DND-41 (cell line): ENCODE data around the gene MSI2.

ENCODE experiments used
- ATAC-seq: fragments of 200-7000 bp; cut with Tn5 transposase; 3 replicates; pipeline ENCODE4 v1.9.1; 2021; ENCODE audit warnings: low read depth; ENCODE audit not compliant: insufficient read depth
- DNase-seq: peaks from one replicate; pipeline ENCODE4 v3.0.0-alpha.2; 2020
- H2AFZ ChIP-seq: 2 replicates; pipeline ENCODE4 v1.6.0; 2012; ENCODE audit warnings: low read depth, low read length
- H3K27ac ChIP-seq: 2 replicates; pipeline ENCODE4 v1.5.1; 2012; ENCODE audit warnings: low read length, inconsistent platforms
- H3K27me3 ChIP-seq: fragments of 200-600 bp; sonication (generic); 2 replicates; pipeline ENCODE4 v1.6.0; 2012; ENCODE audit warnings: low read length, mild to moderate bottlenecking, inconsistent platforms; ENCODE audit not compliant: insufficient read depth, poor library complexity
- H3K36me3 ChIP-seq: 2 replicates; pipeline ENCODE4 v1.5.1; 2012; ENCODE audit warnings: low read length, inconsistent platforms; ENCODE audit not compliant: insufficient read depth
- H3K4me1 ChIP-seq: 2 replicates; pipeline ENCODE4 v1.5.1; 2012; ENCODE audit warnings: mild to moderate bottlenecking, low read length; ENCODE audit not compliant: insufficient read depth
- H3K4me2 ChIP-seq: 2 replicates; pipeline ENCODE4 v1.6.0; 2012; ENCODE audit warnings: mild to moderate bottlenecking, moderate library complexity, low read length, inconsistent platforms; ENCODE audit not compliant: insufficient read depth
- H3K4me3 ChIP-seq, 2 experiments: fragments of 200-600 bp in 1 of 2; shearing (Covaris generic) in 1 of 2; 2 replicates each; pipeline ENCODE4 v1.5.1; 2012 to 2016; ENCODE audit warnings: inconsistent platforms in 2 of 2, low read length in 2 of 2, mild to moderate bottlenecking in 2 of 2, low read depth in 1 of 2, moderate library complexity in 1 of 2
- H3K79me2 ChIP-seq: 2 replicates; pipeline ENCODE4 v1.6.0; 2012; ENCODE audit warnings: low read length, inconsistent platforms; ENCODE audit not compliant: insufficient read depth
- H3K9ac ChIP-seq: 2 replicates; pipeline ENCODE4 v1.6.0; 2012; ENCODE audit warnings: low read depth, mild to moderate bottlenecking, inconsistent platforms, low read length, moderate library complexity
- H3K9me3 ChIP-seq: 2 replicates; pipeline ENCODE4 v1.5.1; 2012; ENCODE audit warnings: low read length, moderate library complexity, mild to moderate bottlenecking, inconsistent platforms; ENCODE audit not compliant: insufficient read depth, severe bottlenecking
- H4K20me1 ChIP-seq: 2 replicates; pipeline ENCODE4 v1.6.0; 2012; ENCODE audit warnings: low read length; ENCODE audit not compliant: insufficient read depth
- EZH2 ChIP-seq: IDR thresholded peaks from 3 replicates; pipeline ENCODE4 v1.6.1; 2012; ENCODE audit warnings: borderline replicate concordance, low read depth, mild to moderate bottlenecking, moderate library complexity, low read length, inconsistent platforms; ENCODE audit not compliant: severe bottlenecking
- TF ChIP-seq, protein P1 (sequence below): IDR thresholded peaks from 2 replicates; pipeline ENCODE4 v1.5.1; 2012; ENCODE audit warnings: borderline replicate concordance, low read length, moderate library complexity, mild to moderate bottlenecking; ENCODE audit not compliant: poor library complexity, severe bottlenecking; ENCODE audit errors: extremely low read depth

The MSI2 gene

DNA sequence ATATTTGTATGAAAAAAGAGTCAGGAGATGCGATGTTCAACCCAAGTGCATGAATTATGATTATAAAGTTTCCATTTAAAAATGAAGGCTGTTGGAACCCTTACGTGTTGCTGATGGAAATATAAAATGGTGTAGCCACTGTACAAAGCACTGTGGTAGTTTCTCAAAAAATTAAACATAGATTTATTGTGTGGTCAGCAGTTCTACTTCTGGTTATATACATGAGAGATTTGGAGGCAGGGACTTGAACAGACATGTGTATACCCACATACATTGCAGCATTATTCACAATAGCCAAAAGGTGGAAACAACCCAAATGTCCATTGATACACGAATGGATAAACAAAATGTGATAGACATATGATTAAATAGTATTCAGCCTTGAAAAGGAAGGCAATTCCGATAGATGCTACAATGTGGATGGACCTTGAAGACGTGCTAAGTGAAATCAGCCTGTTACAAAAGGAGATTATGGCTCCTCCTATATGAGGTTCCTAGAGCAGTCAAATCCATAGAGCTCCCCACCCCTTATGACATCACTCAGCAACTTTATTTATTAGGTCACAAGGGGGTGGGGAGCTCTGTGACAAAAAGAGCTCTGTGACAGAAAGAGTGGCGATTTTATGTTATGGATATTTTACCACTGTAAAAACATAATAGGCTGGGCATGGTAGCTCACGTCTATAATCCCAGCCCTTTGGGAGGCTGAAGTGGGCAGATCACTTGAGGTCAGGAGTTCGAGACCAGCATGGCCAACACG, 106.7 kb downstream of the MSI2 start:
- Histone ChIP-seq H3K27me3 (no peaks in the 10 kb centered on the region), H3K36me3 (peaks cover 92% of the 10 kb centered on the region), H3K4me1 (peaks cover 48% of the 10 kb centered on the region), H4K20me1 (peaks cover 81% of the 10 kb centered on the region), H3K79me2 (peaks cover 100% of the 10 kb centered on the region), H3K9me3 (no peaks in the 10 kb centered on the region), H3K4me3 (no peak overlapping the region), H2AFZ (no peak overlapping the region), H3K27ac (no peak overlapping the region; the same call in 1 of the 2 replicates), H3K4me2 (no peak overlapping the region), H3K9ac (no peak overlapping the region)
- DNase-seq (no peak), ATAC-seq (no peak)
- no peak for TF ChIP-seq EZH2
- TF ChIP-seq, protein P1, sequence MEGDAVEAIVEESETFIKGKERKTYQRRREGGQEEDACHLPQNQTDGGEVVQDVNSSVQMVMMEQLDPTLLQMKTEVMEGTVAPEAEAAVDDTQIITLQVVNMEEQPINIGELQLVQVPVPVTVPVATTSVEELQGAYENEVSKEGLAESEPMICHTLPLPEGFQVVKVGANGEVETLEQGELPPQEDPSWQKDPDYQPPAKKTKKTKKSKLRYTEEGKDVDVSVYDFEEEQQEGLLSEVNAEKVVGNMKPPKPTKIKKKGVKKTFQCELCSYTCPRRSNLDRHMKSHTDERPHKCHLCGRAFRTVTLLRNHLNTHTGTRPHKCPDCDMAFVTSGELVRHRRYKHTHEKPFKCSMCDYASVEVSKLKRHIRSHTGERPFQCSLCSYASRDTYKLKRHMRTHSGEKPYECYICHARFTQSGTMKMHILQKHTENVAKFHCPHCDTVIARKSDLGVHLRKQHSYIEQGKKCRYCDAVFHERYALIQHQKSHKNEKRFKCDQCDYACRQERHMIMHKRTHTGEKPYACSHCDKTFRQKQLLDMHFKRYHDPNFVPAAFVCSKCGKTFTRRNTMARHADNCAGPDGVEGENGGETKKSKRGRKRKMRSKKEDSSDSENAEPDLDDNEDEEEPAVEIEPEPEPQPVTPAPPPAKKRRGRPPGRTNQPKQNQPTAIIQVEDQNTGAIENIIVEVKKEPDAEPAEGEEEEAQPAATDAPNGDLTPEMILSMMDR = no peak

- H3K27ac ChIP-seq = peak overlapping the region; percentile 38
Measured at GRCh38 chr17:57363580-57363979, 107.3 kb downstream of the MSI2 start.

DNA sequence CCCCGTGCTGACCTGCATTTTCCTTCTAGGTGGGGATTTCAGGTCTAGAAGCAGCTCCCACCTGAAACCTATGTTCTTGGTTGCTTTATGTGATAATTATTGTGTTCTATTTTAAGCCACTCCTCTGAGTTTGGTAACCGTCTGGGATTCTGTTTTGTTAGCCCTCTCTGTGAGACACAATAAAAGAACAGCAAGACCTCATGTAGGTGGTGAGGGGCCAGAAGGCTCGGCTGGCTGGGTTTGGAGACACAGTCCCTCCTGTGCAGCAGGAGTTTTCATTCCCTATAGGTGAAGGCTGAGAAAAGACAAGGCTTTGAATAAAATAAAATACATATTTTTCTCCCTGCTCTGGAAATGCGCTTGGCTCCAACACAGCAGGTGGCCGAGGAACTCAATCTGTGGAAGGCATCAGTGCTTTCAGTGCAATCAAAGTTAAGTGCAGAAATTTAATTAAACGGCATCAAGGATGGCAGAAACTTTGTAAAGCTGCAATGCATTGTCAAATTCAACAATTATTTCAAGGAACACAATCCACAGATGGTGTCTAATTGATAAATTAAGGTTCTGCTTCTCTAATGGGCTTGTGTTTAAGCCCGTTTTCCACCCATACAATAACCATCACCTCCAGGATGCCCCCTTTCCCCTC, 107.8 kb downstream of the MSI2 start:
- Histone ChIP-seq H3K9me3 (no peaks in the 10 kb centered on the region), H4K20me1 (peaks cover 74% of the 10 kb centered on the region), H3K27ac (peak overlapping the region; percentile 38), H3K4me1 (peaks cover 47% of the 10 kb centered on the region), H3K27me3 (no peaks in the 10 kb centered on the region), H3K4me3 (no peak overlapping the region), H3K4me2 (no peak overlapping the region), H3K79me2 (peaks cover 100% of the 10 kb centered on the region), H3K36me3 (peaks cover 85% of the 10 kb centered on the region), H3K9ac (no peak overlapping the region), H2AFZ (no peak overlapping the region)
- ATAC-seq = no peak
- TF ChIP-seq, protein P1 = no peak
- TF ChIP-seq EZH2 = no peak
- no peak for DNase-seq

More at GRCh38 chr17:57363580-57363979, 107.3 kb downstream of the MSI2 start:
- Histone ChIP-seq H3K4me1 (peaks cover 44% of the 10 kb centered on the region), H3K9me3 (no peaks in the 10 kb centered on the region), H3K4me2 (no peak overlapping the region), H3K79me2 (peaks cover 100% of the 10 kb centered on the region), H3K4me3 (no peak overlapping the region), H3K27me3 (no peaks in the 10 kb centered on the region), H3K9ac (no peak overlapping the region), H2AFZ (no peak overlapping the region), H3K36me3 (peaks cover 86% of the 10 kb centered on the region), H4K20me1 (peaks cover 75% of the 10 kb centered on the region)
- DNase-seq (no peak), ATAC-seq (no peak)
- TF ChIP-seq, protein P1 = no peak
- TF ChIP-seq EZH2 = no peak
